NCI-H82 (cell line): ENCODE data around the gene CCL25.
"Not testable (repeated sequence)": the region's sequence is repeated elsewhere in the genome, so short reads cannot be mapped to it uniquely, and the experiment has no call there.

Source experiments
- DNase-seq: peaks from one replicate; lab custom pipeline; 2025; lab: John Stamatoyannopoulos, UW

Gene CCL25

GRCh38 chr19:8052464-8052859 is at the start of gene CCL25:
Gene CCL25, plus strand, starts transcription at chr19:8052760. Its CDS starts 290 bp downstream, at chr19:8053050.
- DNase-seq, result no peak

GRCh38 chr19:8004001-8004400 is 48.6 kb upstream of the CCL25 start:
- DNase-seq, result no peak

- no peak for DNase-seq
These were observed 47.6 kb upstream of the CCL25 start for GRCh38 chr19:8004723-8005513.

GRCh38 chr19:8005534-8006256 is 46.9 kb upstream of the CCL25 start, which contains the start of gene ELAVL1:
Gene ELAVL1, minus strand, starts transcription at chr19:8005641. Its CDS starts 13,826 bp downstream, at chr19:7991815.
- peak; percentile 88 for DNase-seq

- peak; percentile 62 for DNase-seq
These were observed 34.8 kb upstream of the CCL25 start for GRCh38 chr19:8017808-8018207.

- DNase-seq, result no peak
These were observed 31.9 kb upstream of the CCL25 start for GRCh38 chr19:8020681-8021080.

- DNase-seq, result no peak
These were observed 31.2 kb upstream of the CCL25 start for GRCh38 chr19:8021374-8021773.

GRCh38 chr19:8022275-8022674 is 30.3 kb upstream of the CCL25 start:
- DNase-seq, result no peak

GRCh38 chr19:8023371-8023770 is 29.2 kb upstream of the CCL25 start:
- DNase-seq, result no peak

GRCh38 chr19:8024256-8024655 is 28.3 kb upstream of the CCL25 start:
- DNase-seq, result not testable (repeated sequence)

GRCh38 chr19:8025316-8025715 is 27.2 kb upstream of the CCL25 start:
- DNase-seq, result no peak

- DNase-seq, result peak; percentile 43
These were observed 23.5 kb upstream of the CCL25 start for GRCh38 chr19:8028951-8029491.

GRCh38 chr19:8030960-8031359 is 21.6 kb upstream of the CCL25 start:
- DNase-seq, result no peak

- not testable (repeated sequence) for DNase-seq
These were observed 19.0 kb upstream of the CCL25 start for GRCh38 chr19:8033287-8034177.

- no peak for DNase-seq
These were observed 18.4 kb upstream of the CCL25 start for GRCh38 chr19:8034178-8034525.

- peak; percentile 80 for DNase-seq
These were observed 16.0 kb upstream of the CCL25 start for GRCh38 chr19:8036434-8037099.

GRCh38 chr19:8038815-8039214 is 13.7 kb upstream of the CCL25 start:
- DNase-seq, result no peak

GRCh38 chr19:8039231-8039630 is 13.3 kb upstream of the CCL25 start:
- no peak for DNase-seq

- DNase-seq, result peak; percentile 57
These were observed 11.0 kb upstream of the CCL25 start for GRCh38 chr19:8041531-8041931.

- no peak for DNase-seq
These were observed 9.7 kb upstream of the CCL25 start for GRCh38 chr19:8042900-8043299.

- no peak for DNase-seq
These were observed 8.5 kb upstream of the CCL25 start for GRCh38 chr19:8044018-8044417.
